ENCODE results near the gene SERPINB4.
"Not testable (repeated sequence)": the region's sequence is repeated elsewhere in the genome, so short reads cannot be mapped to it uniquely, and the experiment has no call there.

DNA sequence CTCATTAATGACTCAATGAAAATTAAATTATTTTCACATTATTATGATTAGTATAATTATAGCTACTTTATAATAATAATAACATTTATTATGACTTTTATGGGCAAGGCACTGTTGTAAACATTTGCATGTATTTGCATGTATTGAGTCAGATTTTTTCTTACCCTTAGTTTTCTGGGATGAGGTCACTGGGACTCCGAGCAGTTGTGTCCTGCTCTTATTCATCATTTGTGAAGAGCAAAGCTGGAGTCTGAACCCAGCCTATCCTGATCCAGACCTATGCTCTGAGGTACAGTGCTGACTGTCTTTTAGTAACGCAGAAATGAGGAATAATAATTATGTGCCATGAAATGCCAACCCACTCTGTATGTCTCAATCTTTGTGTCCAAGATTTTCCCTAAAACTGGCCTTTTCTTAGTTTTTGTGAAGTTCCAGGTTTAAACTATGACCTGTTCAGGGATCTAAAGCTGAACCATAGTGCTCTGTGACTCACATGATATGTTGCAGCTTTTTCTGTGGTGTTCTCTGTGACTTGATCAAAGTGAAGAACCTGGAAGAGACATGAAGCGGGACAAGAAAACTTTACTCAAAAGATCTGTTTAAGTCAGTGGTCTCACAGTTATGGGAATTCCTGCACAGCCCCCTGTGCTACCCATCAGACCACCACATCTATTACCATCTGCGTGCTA lies 1.2 kb downstream of the SERPINB4 start:
- TF ChIP-seq, protein P1, sequence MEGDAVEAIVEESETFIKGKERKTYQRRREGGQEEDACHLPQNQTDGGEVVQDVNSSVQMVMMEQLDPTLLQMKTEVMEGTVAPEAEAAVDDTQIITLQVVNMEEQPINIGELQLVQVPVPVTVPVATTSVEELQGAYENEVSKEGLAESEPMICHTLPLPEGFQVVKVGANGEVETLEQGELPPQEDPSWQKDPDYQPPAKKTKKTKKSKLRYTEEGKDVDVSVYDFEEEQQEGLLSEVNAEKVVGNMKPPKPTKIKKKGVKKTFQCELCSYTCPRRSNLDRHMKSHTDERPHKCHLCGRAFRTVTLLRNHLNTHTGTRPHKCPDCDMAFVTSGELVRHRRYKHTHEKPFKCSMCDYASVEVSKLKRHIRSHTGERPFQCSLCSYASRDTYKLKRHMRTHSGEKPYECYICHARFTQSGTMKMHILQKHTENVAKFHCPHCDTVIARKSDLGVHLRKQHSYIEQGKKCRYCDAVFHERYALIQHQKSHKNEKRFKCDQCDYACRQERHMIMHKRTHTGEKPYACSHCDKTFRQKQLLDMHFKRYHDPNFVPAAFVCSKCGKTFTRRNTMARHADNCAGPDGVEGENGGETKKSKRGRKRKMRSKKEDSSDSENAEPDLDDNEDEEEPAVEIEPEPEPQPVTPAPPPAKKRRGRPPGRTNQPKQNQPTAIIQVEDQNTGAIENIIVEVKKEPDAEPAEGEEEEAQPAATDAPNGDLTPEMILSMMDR (IDR thresholded peaks at IDR 0.05) = not testable (repeated sequence)
- TF ChIP-seq POLR2A, POLR2AphosphoS5 (IDR thresholded peaks at IDR 0.05): not testable (repeated sequence)
